IPS-NIHi7 (cell line): Measurements from ENCODE around the gene MAP1LC3B.

Experiments
- DNase-seq: peaks from one replicate; pipeline ENCODE4 v3.0.0; 2012; ENCODE audit warnings: mixed read lengths; ENCODE audit errors: extremely low spot score

The MAP1LC3B gene

GRCh38 chr16:87431926-87432325 lies 39.8 kb downstream of the MAP1LC3B start:
- DNase-seq: no peak

DNA sequence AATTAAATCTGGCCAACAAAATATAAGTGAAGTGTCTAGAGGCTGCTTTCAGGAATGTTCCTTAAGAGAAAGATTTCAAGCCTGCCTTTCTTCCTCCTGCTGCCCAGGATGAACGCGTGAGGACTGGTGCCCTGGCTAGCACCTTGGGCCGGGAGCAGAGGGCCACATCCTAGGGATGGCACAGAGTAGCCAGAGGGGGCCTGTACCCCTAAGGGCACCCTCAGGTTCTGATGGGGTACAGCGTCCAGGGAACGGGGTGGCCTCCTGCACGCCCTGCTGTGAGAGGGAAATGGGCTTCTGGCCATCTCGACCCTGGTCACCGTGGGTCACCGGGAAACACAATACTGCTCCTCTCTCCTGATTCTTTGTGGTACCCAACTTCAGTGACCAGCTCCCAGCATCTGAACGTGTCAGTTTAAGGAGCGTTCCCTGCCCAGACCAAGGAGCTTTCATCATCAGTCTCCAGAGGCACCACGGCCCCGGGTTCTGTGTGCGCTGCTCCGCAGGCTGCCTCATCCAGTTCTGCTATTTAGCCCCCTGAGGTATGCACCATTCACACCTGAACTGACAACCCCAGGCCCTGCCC lies 40.3 kb downstream of the MAP1LC3B start:
- DNase-seq: no peak

- no peak for DNase-seq
Observed at GRCh38 chr16:87434146-87434667, 42.1 kb downstream of the MAP1LC3B start.

- DNase-seq: no peak
Observed at GRCh38 chr16:87435372-87436224, 43.5 kb downstream of the MAP1LC3B start.

GRCh38 chr16:87436225-87437172 lies 44.4 kb downstream of the MAP1LC3B start:
- peak; percentile 51 for DNase-seq

DNA sequence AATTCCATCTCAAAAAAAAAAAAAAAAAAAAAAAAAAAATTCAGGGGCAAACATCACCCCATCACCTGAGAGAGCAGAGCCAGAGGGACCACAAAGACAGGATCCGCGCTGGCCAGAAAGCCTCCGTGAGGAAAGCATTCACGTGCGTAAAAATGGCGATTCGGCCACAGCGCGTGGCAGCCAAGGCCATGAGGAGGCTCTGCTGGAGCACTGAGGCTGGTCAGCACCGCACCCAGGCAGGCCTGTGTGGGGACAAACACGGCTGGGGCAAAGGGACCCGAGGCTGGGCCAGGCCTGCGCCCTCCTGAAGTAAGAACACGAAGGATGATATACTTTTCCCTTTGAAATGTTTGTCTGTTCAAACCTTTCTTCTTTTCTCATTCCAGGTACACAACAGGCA lies 45.2 kb downstream of the MAP1LC3B start:
- DNase-seq: no peak

- no peak for DNase-seq
Observed at GRCh38 chr16:87437911-87438610, 45.9 kb downstream of the MAP1LC3B start.

GRCh38 chr16:87438611-87438985 lies 46.5 kb downstream of the MAP1LC3B start:
- DNase-seq: peak; percentile 31

DNA sequence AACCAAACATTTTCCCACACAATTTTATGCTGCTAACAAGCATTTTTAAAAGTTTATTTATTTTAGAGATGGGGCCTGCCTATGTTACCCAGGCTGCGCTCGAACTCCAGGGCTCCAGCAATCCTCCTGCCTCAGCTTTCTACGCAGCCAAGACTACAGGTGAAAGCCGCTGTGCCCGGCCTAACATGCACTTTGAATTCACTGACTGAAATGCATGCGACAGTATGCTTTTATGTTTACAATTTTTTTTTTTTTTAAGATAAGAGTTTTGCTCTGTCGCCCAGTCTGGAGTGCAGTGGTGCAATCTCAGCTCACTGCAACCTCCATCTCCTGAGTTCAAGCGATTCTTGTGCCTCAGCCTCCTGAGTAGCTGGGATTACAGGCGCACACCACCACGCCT lies 47.8 kb downstream of the MAP1LC3B start:
- no peak for DNase-seq

DNA sequence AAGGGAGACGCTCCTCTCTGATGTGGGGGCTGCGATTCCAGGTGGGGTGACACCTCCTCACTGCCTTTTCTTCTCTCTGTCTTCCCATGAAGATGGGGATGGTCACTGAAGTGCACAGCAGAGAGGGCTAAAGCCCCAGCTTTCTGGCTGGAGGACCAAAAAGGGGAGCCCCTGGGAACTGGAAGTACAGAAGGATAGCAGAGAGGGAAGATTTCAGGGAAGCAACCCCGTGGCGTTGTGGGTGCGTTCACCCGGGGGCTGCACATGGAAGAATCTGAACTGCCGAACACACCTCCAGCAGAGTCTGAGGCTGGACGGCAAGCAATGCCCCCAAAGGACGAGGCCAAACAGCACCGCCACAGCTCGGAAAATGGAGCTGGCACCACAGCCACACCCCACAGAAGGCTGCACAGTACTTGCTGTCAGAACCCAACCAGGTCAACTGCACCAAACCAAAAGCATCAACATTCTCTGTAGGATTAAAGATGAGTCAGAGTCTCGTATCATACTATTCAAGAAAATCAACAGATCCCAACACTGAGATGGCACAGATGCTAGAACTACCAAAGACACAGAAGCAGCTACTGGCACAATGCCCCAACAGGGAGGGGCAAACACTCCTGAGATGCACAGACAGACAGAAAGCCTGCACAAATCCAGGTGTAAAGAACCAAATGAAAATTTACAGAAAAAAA lies 49.9 kb downstream of the MAP1LC3B start:
- no peak for DNase-seq

DNA sequence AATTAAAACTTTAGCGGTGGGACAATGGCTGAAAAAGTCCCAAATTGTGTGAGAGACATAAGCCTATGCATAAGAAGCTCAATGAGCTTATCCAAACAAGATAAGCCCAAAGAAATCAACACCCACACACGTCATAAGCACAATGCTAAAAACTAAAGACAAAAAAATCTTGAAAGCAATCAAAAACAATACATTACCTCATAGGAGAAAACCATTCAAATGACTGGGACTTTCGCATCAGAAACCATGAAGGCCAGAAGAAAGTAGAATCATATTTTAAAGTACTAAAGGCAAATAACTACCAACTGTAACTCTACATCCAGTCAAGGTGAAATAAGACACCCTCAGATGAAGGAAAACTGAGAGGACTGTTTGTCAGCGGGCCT lies 50.4 kb downstream of the MAP1LC3B start:
- no peak for DNase-seq

GRCh38 chr16:87443016-87443415 lies 50.9 kb downstream of the MAP1LC3B start:
- DNase-seq: no peak

- no peak for DNase-seq
Observed at GRCh38 chr16:87443964-87444363, 51.8 kb downstream of the MAP1LC3B start.

DNA sequence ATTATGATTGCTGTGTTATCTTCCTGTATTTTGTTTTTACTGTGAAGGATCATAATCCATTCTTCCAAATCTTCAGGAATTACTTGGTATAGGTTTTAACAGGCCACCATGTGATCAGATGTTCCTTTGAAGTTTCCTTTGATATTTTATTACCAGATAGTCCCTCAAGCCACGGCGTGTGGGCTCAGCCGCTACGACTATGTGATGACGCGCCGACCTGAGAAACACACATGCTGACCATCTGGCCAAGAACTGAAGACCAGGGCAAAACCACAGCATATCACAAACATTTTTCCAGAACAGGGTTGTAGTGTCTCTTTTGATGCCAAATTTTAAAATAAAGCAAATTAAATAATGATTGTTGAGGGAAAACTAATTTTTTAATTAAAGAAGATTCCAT lies 53.4 kb downstream of the MAP1LC3B start:
- no peak for DNase-seq

DNA sequence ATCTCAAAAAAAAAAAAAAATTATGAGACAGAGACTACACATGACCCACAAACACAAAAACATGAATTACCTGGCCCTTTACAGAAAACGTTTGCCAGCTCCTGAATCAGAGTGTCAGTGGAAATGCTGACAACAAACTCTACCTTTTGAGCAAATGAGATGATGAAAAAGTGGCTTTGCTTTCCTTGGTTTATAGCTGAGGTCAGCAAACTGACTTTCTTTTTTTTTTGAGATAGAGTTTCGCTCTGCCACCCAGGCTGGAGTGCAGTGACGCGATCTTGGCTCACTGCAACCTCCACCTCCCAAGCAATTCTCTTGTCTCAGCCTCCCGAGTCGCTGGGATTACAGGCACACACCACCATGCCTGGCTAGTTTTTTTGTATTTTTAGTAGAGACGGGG lies 54.3 kb downstream of the MAP1LC3B start:
- no peak for DNase-seq

DNA sequence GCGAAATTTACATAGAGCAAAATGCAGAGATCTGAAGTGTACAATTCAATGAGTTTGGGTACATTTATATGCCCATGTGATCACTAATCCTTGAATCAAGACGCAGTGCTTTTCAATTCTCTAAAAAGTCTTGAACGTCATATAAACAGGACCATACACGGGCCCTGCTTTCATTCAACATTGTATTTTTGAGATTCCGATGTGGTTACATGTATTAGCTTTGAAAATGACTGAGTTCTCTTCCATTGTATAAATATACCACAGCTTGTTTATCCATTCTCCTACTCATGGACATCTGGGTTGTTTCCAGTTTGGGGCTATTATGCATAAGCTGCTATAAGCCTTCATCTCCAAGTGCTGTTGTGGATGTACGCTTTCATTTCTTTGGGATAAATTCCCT lies 55.2 kb downstream of the MAP1LC3B start:
- no peak for DNase-seq

DNA sequence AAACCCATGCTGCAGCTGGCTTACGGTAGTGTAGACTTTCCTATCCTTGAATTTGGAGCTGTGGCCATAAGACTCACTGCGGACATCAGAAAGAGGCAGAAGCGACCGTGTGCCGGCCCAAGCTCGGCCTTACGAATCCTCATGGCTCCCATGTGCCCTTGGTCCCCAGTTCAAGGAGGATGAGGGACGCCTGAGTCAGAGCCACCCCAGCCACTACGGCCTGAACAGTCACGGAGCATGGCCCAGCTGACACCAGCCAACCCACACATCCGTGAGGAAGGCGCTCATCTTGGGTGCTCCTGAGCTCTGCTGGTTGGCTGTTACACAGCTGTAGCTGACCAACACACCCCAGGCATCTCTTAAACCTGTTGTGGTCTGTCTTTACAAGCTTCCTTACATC lies 56.7 kb downstream of the MAP1LC3B start:
- no peak for DNase-seq

GRCh38 chr16:87451563-87452210 lies 59.6 kb downstream of the MAP1LC3B start:
- DNase-seq: no peak

DNA sequence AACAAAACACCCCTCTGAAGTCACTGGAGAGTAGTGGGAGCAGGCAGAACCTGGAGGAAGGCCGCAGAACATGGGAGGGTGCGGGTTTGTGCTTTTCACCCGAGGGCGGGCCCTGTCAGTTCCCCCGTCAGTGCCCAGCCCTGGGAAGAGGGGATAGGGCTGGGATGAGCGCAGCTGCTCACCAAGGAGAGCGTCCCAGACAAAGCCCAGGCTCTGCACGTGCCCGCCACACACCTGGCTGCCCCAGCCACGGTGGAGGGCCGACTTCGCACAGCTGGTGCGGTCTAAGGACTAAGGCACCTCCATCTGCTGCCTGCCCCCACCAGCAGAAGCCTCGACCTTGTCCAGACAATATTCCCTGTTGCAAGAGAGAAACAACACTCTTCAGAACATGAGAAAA lies 61.2 kb downstream of the MAP1LC3B start:
- DNase-seq: no peak
